ENCODE results near the gene GLT6D1. TPM values are rescaled to one million over a fixed set of nuclear protein-coding genes. Genes with fewer than 3 reads are reported as not detected.

Gene GLT6D1
- total and polyA plus RNA-seq, 2 of the 13 experiments (the other 11 are each of a cell fraction or from before 2014, with no cell fraction given), result not detected

DNA sequence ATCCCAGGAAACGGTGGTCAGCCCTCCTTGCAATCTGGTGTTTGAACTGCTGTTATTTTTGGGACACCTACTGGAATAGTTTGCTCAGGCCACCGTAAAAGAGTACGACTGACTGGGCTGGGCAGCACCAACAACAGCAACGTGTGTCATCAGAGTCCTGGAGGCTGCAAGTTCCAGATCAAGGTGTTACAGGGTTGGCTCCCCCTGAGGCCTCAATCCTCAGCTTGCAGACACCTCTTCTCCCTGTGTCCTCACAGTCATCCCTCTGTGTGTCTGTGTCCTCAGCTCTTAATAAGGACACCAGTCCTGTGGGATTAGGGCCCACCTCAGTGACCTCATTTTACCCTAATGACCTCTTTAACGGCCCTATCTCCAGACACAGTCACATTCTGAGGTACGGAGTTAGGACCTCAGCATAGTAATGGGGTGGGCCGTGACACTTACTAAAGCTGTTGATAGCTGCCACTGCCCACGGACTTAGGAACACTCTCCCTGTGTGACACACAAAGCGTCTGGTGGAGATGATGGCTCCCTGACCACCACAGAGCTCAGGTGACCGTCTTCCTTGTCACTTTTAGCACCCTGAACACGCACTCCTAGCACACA, 16.8 kb downstream of the GLT6D1 start:
- H3K27ac ChIP-seq (ENCODE audit: extremely low read length, insufficient read depth, low read length), result no peak overlapping the region
- no peak overlapping the region for H3K4me2 ChIP-seq (ENCODE audit: low read depth, low read length)
- 5% methylated on average over 7 of the region's 11 CpGs for WGBS (ENCODE audit: low lambda C conversion rate)
- H3K4me1 ChIP-seq (ENCODE audit: insufficient read depth, low read length), result no peaks in the 10 kb centered on the region
- in situ Hi-C loops (cut with HindIII; ENCODE audit: extremely low pct_ligation_motif_present, low pct_unique_long_range_greater_than_20kb), result no loop called here
- intact Hi-C loops (cut with micrococcal nuclease; ENCODE audit: unreplicated experiment), result no loop called here
- no peaks in the 10 kb centered on the region for H3K36me3 ChIP-seq (replicated peaks in 1 of 2; ENCODE audit: control insufficient read depth in 1 of 2, insufficient read depth in 2 of 2, low read length in 2 of 2)
- no peaks in the 10 kb centered on the region for H3K79me2 ChIP-seq (ENCODE audit: insufficient read depth, low read length)
- FAIRE-seq (no peak), ATAC-seq (no peak), DNase-seq (ENCODE audit: low spot score) (no peak)
- ChIA-PET POLR2A (no interaction called here), CTCF (ENCODE audit: low intra/inter-chr PET ratio, low total read pairs) (no interaction called here)
- H2AFZ ChIP-seq (ENCODE audit: low read length), result no peak overlapping the region
- peaks cover 10% of the 10 kb centered on the region; the same call in 1 of the 2 replicates for H3K9me3 ChIP-seq (ENCODE audit: low read length)
- peaks cover 6 to 60% of the 10 kb centered on the region in 2 experiments for H3K27me3 ChIP-seq (ENCODE audit: control insufficient read depth in 1 of 2, insufficient read depth in 2 of 2, low read length in 2 of 2)
- TF ChIP-seq RFXANK (CRISPR knock-in tag; IDR thresholded peaks at IDR 0.05) (no peak), ZNF775 (CRISPR knock-in tag; IDR thresholded peaks at IDR 0.05; ENCODE audit: borderline replicate concordance) (no peak), ATF7 (IDR thresholded peaks at IDR 0.05) (no peak), ATF7 (CRISPR knock-in tag; IDR thresholded peaks at IDR 0.05) (no peak)
- TF ChIP-seq, protein P1, sequence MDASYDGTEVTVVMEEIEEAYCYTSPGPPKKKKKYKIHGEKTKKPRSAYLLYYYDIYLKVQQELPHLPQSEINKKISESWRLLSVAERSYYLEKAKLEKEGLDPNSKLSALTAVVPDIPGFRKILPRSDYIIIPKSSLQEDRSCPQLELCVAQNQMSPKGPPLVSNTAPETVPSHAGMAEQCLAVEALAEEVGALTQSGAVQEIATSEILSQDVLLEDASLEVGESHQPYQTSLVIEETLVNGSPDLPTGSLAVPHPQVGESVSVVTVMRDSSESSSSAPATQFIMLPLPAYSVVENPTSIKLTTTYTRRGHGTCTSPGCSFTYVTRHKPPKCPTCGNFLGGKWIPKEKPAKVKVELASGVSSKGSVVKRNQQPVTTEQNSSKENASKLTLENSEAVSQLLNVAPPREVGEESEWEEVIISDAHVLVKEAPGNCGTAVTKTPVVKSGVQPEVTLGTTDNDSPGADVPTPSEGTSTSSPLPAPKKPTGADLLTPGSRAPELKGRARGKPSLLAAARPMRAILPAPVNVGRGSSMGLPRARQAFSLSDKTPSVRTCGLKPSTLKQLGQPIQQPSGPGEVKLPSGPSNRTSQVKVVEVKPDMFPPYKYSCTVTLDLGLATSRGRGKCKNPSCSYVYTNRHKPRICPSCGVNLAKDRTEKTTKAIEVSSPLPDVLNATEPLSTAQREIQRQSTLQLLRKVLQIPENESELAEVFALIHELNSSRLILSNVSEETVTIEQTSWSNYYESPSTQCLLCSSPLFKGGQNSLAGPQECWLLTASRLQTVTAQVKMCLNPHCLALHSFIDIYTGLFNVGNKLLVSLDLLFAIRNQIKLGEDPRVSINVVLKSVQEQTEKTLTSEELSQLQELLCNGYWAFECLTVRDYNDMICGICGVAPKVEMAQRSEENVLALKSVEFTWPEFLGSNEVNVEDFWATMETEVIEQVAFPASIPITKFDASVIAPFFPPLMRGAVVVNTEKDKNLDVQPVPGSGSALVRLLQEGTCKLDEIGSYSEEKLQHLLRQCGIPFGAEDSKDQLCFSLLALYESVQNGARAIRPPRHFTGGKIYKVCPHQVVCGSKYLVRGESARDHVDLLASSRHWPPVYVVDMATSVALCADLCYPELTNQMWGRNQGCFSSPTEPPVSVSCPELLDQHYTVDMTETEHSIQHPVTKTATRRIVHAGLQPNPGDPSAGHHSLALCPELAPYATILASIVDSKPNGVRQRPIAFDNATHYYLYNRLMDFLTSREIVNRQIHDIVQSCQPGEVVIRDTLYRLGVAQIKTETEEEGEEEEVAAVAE (CRISPR knock-in tag; IDR thresholded peaks at IDR 0.05; ENCODE audit: borderline replicate concordance), result no peak
- no TSS peak for BruUV-seq (replicated peaks)
- no peak overlapping the region for H3K9ac ChIP-seq (ENCODE audit: insufficient read depth, low read depth, low read length)
- H4K20me1 ChIP-seq (ENCODE audit: insufficient read depth, low read length), result no peaks in the 10 kb centered on the region
- no peak overlapping the region for H3K4me3 ChIP-seq (replicated peaks in 1 of 3; ENCODE audit: insufficient read depth in 1 of 3, low read depth in 2 of 3, low read length in 3 of 3)
